MV-4-11 (cell line): ENCODE results near the gene CYP26A1.

Experiments used
- DNase-seq: peaks from one replicate; lab custom pipeline; 2025; lab: John Stamatoyannopoulos, UW

Gene CYP26A1

DNA sequence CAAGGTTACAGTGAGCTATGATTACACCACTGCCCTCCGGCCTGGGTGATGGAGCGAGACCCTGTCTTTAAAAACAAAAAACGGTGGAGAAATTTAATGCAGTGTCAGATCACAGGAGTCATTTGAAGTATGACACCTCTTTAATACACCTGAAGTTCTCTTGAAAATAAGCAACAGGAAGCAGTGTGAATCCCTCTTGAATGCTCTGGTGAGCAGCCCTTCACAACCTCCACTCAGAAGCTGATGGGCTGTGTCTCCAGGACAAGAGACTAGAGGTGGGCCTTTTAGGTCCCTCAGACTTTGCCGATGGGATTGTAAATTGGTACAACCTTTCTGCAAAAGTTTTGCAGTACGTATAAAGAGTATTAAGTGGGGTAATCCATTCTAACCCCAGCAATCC lies 50.1 kb downstream of the CYP26A1 start:
- no peak for DNase-seq

DNA sequence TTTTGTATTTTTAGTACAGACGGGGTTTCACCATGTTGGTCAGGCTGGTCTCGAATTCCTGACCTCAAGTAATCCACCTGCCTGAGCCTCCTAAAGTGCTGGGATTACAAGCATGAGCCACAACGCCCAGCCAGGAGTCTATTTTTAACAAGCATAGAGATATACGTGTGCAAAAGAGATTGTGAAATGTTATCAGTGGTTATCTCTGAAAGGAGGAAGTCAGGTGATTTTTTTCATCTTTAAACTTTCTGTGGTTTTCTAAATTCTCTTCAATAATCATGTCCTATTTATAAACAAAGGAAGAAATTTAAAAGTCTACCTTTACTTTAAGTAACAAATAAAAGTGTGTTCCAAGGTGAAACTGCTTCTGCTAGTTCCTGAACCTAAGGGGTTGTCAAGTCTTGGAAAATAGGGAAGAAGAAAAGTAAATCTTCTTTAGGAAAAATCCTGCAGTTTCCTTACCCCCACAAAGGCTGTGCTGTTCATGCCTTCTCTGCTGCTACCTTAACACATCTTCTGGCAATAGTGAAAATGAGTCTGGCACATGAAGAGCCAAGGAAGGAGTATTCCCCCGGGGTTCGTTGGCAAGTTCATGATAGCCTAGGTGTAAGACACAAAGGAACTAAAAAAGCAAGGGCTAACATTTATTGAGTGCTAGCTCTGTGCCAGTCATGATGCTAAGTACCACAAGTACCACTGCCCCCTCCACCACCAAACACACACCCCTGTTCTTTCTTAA lies 51.1 kb downstream of the CYP26A1 start:
- DNase-seq: peak; percentile 91

DNA sequence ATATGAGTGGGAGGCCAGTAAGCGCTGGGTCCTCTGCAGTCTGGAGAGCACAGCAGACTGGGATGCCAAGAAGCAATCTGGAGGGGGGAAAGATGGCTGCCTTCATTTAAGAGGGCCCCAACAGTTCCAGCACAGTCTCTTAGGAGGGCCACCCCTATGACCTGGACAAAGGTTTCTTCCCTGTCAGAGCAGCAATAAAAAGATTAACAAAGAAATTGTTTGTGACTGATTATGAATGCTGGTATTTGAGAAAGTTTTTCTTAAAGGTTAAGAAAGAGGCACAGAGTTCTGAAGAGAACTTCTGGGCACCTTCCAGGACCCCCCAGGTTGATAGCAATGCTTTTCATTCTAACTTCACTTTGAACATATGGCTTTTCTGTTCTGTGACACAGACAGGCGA lies 52.3 kb downstream of the CYP26A1 start:
- no peak for DNase-seq

DNA sequence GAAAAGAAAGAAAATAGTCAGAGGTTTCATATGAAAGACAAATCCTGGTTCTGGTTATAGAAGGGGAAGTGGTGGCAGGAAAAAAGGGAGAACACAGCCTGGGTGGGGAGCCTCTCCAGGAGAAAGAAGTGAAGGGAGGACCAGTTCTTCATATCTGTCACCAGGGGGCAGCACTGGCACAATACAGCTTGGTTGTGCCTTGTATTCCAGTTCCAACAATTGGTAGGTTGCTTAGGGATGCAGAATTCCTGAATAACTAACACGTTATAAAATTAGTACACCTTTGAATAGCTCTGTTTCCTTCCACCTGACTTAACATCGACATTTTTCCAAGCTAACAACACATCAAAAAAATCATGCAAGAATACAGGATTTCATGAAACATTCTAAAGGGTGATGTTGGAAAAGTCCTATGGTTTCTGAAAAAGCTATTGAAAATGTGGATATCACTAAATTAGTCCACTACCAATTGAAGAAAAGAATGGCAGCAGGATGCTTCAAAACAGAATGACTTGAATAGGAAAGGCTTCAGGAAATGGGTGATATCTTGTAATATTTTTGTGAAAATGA lies 52.9 kb downstream of the CYP26A1 start:
- no peak for DNase-seq
